Gastroesophageal sphincter (tissue), 4 donors: ENCODE data around the gene FAR2. TPM values are rescaled to one million over a fixed set of nuclear protein-coding genes. Genes with fewer than 3 reads are reported as not detected.

Experiments used
- ATAC-seq: fragments of 150-250 bp; one replicate; pipeline ENCODE4 v1.9.1; 2016; ENCODE audit warnings: mild to moderate bottlenecking, moderate library complexity
- H3K27ac ChIP-seq, 4 donors: fragments of 200-600 bp; sonication (generic) in 3 of 4; 1 replicate in 3 of 4; 2 replicates in 1 of 4; pipeline ENCODE4 v1.5.1; 2016 to 2019
- H3K27me3 ChIP-seq: fragments of 200-600 bp; sonication (generic); one replicate; pipeline ENCODE4 v1.5.1; 2019
- H3K36me3 ChIP-seq, 2 donors: fragments of 200-600 bp; sonication (generic); one replicate each; pipeline ENCODE4 v1.5.1; 2019; ENCODE audit warnings: control low read depth in 1 of 2
- H3K4me1 ChIP-seq, 3 donors: fragments of 200-600 bp; sonication (generic); 1 replicate in 2 of 3; 2 replicates in 1 of 3; pipeline ENCODE4 v1.5.1; 2016 to 2019; ENCODE audit warnings: control low read depth in 2 of 3
- H3K4me3 ChIP-seq, 2 donors: fragments of 200-600 bp; sonication (generic); one replicate each; pipeline ENCODE4 v1.5.1; 2019; ENCODE audit warnings: mild to moderate bottlenecking in 1 of 2, moderate library complexity in 1 of 2
- H3K9me3 ChIP-seq, 3 donors: fragments of 200-600 bp; sonication (generic); one replicate each; pipeline ENCODE4 v1.5.1; 2017 to 2019; ENCODE audit warnings: control low read depth in 2 of 3
- CTCF ChIP-seq, 4 experiments: fragments of 200-600 bp in 2 of 4; fragments of 450-650 bp in 2 of 4; sonication (generic) in 1 of 4; IDR thresholded peaks; one replicate each; pipeline ENCODE4 v1.5.1; 2017 to 2019; ENCODE audit warnings: antibody characterized with exemption in 4 of 4, mild to moderate bottlenecking in 2 of 4, moderate library complexity in 2 of 4
- EP300 ChIP-seq: sonication (generic); formaldehyde crosslinking; IDR thresholded peaks from one replicate; pipeline ENCODE4 v1.6.1; 2017; ENCODE audit warnings: antibody characterized with exemption, mild to moderate bottlenecking
- POLR2A ChIP-seq, 2 donors: fragments of 450-650 bp; IDR thresholded peaks; one replicate each; pipeline ENCODE4 v1.6.1; 2017; ENCODE audit warnings: antibody characterized with exemption in 2 of 2, mild to moderate bottlenecking in 2 of 2, moderate library complexity in 1 of 2
- POLR2AphosphoS5 ChIP-seq: sonication (generic); formaldehyde crosslinking; IDR thresholded peaks from one replicate; pipeline ENCODE4 v1.6.1; 2017; ENCODE audit warnings: antibody characterized with exemption
- WGBS, 2 donors: methylation state at CpG; one replicate each; pipeline ENCODE4 v1.1.5; 2018; ENCODE audit warnings: low coverage in 1 of 2; 5-methylcytosine and 5-hydroxymethylcytosine counted together
- total RNA-seq, 4 donors: library from RNA; depleted of rRNA; stranded (reverse); fragments of >200 nt; gene quantifications; one replicate each; pipeline ENCODE4 v1.1.0, GENCODE V29; 2016

The FAR2 gene
- total RNA-seq, 4 donors from 2014 or later = 8.8 to 15.8 (median 11.9) TPM

- TF ChIP-seq CTCF (IDR thresholded peaks at IDR 0.05) (no peak), POLR2A (IDR thresholded peaks at IDR 0.05) (no peak), EP300 (no peak), POLR2AphosphoS5 (no peak)
- Histone ChIP-seq H3K27me3 (no peaks in the 10 kb centered on the region), H3K4me3 (no peak overlapping the region), H3K9me3 (peaks cover 0 to 24% (median 0%) of the 10 kb centered on the region in 3 donors), H3K27ac (no peak overlapping the region), H3K36me3 (no peaks in the 10 kb centered on the region), H3K4me1 (no peaks in the 10 kb centered on the region)
- WGBS, 2 donors = 61 to 67% methylated on average over 3 to 5 of the region's 5 CpGs
- no peak for ATAC-seq
Measured at GRCh38 chr12:29110506-29111442, 38.3 kb upstream of the FAR2 start.

DNA sequence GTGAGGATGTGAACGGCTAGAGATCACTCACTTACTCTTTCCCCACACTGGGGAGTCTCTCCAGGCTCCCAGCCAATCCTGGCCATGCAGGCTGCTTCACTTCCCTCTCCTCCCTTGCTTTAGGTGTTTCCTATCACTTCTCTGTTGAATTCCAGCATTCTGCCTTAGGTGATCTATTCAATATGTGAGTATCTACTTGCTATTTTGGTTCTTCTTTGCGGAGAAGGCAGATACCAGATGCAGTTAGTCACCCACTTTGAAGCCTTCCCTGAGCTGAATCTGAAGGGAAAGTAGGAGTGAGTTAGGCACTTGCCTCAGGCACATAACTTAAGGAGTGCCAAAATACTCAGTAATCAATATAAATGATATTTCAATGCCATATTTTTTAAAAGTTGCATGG, 36.0 kb upstream of the FAR2 start:
- ATAC-seq = no peak
- no peak for TF ChIP-seq POLR2A (IDR thresholded peaks at IDR 0.05)
- TF ChIP-seq CTCF (IDR thresholded peaks at IDR 0.05) = no peak
- no peak for TF ChIP-seq POLR2AphosphoS5
- no peak for TF ChIP-seq EP300
- 73 to 83% methylated on average over 1 to 2 of the region's 2 CpGs for WGBS, 2 donors
- Histone ChIP-seq H3K4me1 (no peaks in the 10 kb centered on the region), H3K9me3 (peaks cover 0 to 24% (median 0%) of the 10 kb centered on the region in 3 donors), H3K36me3 (no peaks in the 10 kb centered on the region), H3K27ac (no peak overlapping the region), H3K4me3 (no peak overlapping the region), H3K27me3 (no peaks in the 10 kb centered on the region)

DNA sequence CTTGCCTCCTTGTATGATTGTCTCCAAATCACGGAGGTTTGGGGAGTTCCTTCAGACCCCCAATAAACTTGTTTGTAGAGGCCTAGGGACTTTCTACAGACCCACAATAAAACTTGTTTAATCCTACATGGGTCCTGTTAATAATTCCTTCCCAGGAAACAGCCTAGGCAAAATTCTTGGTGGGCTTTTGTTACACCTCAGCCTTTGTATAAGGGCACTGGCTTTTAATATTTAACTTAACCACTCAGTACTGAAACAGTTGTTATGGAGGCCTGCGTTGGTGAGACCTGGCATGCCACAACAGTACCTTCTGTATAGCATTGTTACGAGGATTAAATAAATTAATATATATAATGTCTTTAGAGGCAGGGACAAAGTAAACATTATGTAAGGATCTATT, 32.7 kb upstream of the FAR2 start:
- 80 to 91% methylated on average over 1 to 3 of the region's 3 CpGs for WGBS, 2 donors
- ATAC-seq = no peak

DNA sequence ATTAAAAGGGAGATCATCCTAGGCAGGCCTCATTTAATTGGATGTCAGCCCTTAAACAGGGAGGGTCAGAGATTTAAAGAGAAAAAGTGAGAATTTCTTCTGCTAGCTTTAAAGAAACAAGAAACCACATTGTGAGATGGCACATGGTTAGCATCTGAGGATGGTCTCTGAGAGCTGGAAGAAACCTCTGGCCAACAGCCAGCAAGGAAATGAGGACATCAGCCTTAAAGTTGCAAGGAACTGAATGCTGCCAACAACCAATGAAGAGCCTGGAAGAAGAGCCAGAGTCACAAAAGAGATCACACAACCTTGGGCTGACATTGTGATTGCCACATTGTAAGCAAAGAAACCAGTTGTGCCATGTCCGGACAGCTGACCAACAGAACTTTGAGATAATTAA, 17.5 kb upstream of the FAR2 start:
- 70 to 80% methylated on average over 1 of the region's 1 CpG for WGBS, 2 donors
- Histone ChIP-seq H3K4me1 (no peaks in the 10 kb centered on the region), H3K9me3 (no peaks in the 10 kb centered on the region), H3K27ac (no peak overlapping the region), H3K36me3 (no peaks in the 10 kb centered on the region), H3K4me3 (no peak overlapping the region), H3K27me3 (no peaks in the 10 kb centered on the region)
- ATAC-seq = no peak
- TF ChIP-seq EP300 (no peak), POLR2A (IDR thresholded peaks at IDR 0.05) (no peak), POLR2AphosphoS5 (no peak), CTCF (IDR thresholded peaks at IDR 0.05) (no peak)

More for the DNA sequence above, 32.7 kb upstream of the FAR2 start:
- no peak overlapping the region for H3K4me3 ChIP-seq
- no peaks in the 10 kb centered on the region for H3K4me1 ChIP-seq
- H3K36me3 ChIP-seq = no peaks in the 10 kb centered on the region
- no peaks in the 10 kb centered on the region for H3K27me3 ChIP-seq
- H3K27ac ChIP-seq = no peak overlapping the region
- H3K9me3 ChIP-seq = peaks cover 0 to 12% (median 0%) of the 10 kb centered on the region in 3 donors
- TF ChIP-seq POLR2AphosphoS5 (no peak), POLR2A (IDR thresholded peaks at IDR 0.05) (no peak), EP300 (no peak), CTCF (IDR thresholded peaks at IDR 0.05) (no peak)

DNA sequence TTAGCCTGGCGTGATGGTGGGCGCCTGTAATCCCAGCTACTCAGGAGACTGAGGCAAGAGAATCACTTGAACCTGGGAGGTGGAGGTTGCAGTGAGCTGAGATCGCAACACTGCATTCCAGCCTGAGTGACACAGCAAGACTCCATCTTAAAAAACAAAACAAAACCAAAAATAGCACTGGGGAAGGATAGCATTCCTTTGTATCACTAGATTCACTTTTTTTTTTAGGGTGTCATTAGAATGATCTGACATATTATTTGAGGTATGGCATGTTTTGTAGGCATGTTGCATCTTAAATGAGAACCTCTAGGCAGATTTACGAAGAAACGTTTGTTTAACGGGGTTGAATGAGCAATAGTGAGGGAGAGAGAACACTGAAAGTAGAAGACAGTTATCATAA, 16.8 kb upstream of the FAR2 start:
- 83 to 88% methylated on average over 6 of the region's 6 CpGs for WGBS, 2 donors
- no peaks in the 10 kb centered on the region for H3K4me1 ChIP-seq
- no peak overlapping the region for H3K4me3 ChIP-seq
- H3K9me3 ChIP-seq = no peaks in the 10 kb centered on the region
- H3K27me3 ChIP-seq = no peaks in the 10 kb centered on the region
- TF ChIP-seq POLR2A (IDR thresholded peaks at IDR 0.05) (no peak), EP300 (no peak), POLR2AphosphoS5 (no peak), CTCF (IDR thresholded peaks at IDR 0.05) (no peak)
- ATAC-seq = no peak
- H3K27ac ChIP-seq = no peak overlapping the region
- no peaks in the 10 kb centered on the region for H3K36me3 ChIP-seq
